ENCODE results near the gene IGDCC3.
"Not testable (repeated sequence)": the region's sequence is repeated elsewhere in the genome, so short reads cannot be mapped to it uniquely, and the experiment has no call there.

Gene IGDCC3

GRCh38 chr15:65399997-65400396 is 22.2 kb upstream of the IGDCC3 start:
- H3K4me3 ChIP-seq (ENCODE audit: low read depth, low read length), result no peak overlapping the region
- no peak for TF ChIP-seq CTCF (IDR thresholded peaks at IDR 0.05; ENCODE audit: insufficient read depth, low read depth, low read length, missing control alignments)
- DNase-seq (ENCODE audit: low read depth), result no peak

DNA sequence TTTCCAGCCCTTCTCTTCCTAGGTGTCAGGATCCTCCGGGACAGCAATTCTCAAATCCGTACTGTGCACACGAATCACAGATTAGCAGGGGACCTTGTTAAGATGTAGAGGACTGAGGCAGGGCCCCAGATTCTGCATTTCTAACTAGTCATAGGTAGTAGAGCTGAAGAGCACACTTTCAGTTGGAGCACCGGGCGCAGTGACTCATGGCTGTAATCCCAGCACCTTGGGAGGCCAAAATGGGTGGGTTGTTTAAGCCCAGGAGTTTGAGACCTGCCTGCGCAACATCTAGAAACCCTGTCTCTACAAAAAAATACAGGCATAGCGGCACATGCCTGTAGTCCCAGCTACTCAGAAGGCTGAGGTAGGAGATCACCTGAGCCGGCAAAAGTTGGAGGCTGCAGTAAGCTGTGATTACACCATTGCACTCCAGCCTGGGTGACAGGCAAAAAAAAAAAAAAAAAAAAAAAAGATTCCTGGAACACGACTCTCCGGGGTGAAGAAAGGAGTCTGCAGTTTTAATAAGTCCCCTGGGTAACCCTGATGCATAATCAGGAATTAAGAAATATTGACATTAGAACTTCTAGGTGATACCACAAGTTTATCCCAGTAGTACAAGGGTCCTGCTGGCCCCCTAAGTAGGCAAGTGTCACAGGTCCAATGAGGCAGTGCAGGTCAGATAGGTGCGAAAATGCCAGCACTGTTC is 21.4 kb upstream of the IGDCC3 start:
- no peak for TF ChIP-seq CTCF (IDR thresholded peaks at IDR 0.05; ENCODE audit: insufficient read depth, low read depth, low read length, missing control alignments)
- H3K4me3 ChIP-seq (ENCODE audit: low read depth, low read length), result no peak overlapping the region
- DNase-seq (ENCODE audit: low read depth), result no peak

- not testable (repeated sequence) for DNase-seq (ENCODE audit: low read depth); H3K4me3 ChIP-seq (ENCODE audit: low read depth, low read length)
Observed at GRCh38 chr15:65398486-65398885, 20.7 kb upstream of the IGDCC3 start.

DNA sequence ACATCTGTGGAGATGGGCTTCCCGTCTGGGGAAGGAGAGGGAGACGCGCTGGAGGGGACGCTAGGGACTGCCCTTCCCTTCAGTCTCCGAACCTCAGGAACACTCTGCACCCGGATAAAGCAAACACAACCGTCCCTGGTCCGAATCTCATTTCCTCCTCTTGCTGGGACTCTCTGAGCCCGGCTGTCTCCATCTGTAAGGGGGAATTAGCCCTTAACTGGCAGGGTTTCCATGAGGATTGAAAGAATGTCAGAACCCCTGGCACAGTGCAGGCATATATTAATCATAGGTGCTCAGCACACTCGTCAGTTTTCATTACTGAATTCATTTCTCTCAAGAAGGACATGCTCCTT is 19.1 kb upstream of the IGDCC3 start:
- TF ChIP-seq CTCF (IDR thresholded peaks at IDR 0.05; ENCODE audit: insufficient read depth, low read depth, low read length, missing control alignments), result no peak
- no peak for DNase-seq (ENCODE audit: low read depth)
- H3K4me3 ChIP-seq (ENCODE audit: low read depth, low read length), result no peak overlapping the region

- no peak for DNase-seq (ENCODE audit: low read depth)
- H3K4me3 ChIP-seq (ENCODE audit: low read depth, low read length), result no peak overlapping the region
- no peak for TF ChIP-seq CTCF (IDR thresholded peaks at IDR 0.05; ENCODE audit: insufficient read depth, low read depth, low read length, missing control alignments)
Observed at GRCh38 chr15:65396283-65396964, 18.6 kb upstream of the IGDCC3 start.

GRCh38 chr15:65395567-65396202 is 17.9 kb upstream of the IGDCC3 start:
- no peak for TF ChIP-seq CTCF (IDR thresholded peaks at IDR 0.05; ENCODE audit: insufficient read depth, low read depth, low read length, missing control alignments)
- H3K4me3 ChIP-seq (ENCODE audit: low read depth, low read length), result no peak overlapping the region
- no peak for DNase-seq (ENCODE audit: low read depth)

GRCh38 chr15:65394936-65395335 is 17.1 kb upstream of the IGDCC3 start:
- no peak for TF ChIP-seq CTCF (IDR thresholded peaks at IDR 0.05; ENCODE audit: insufficient read depth, low read depth, low read length, missing control alignments)
- no peak for DNase-seq (ENCODE audit: low read depth)
- no peak overlapping the region for H3K4me3 ChIP-seq (ENCODE audit: low read depth, low read length)
